Mucosa of descending colon (tissue), 3 donors: ENCODE data around the gene FAM162A. TPM values are rescaled to one million over a fixed set of nuclear protein-coding genes. Genes with fewer than 3 reads are reported as not detected.

ENCODE experiments used
- ATAC-seq: fragments of 200-7000 bp; cut with Tn5 transposase; one replicate; pipeline ENCODE4 v1.9.1; 2020; ENCODE audit warnings: mild to moderate bottlenecking, moderate library complexity
- DNase-seq, 3 donors: peaks; one replicate each; pipeline ENCODE4 v3.0.0-alpha.2; 2020
- H3K36me3 ChIP-seq: fragments of 200-600 bp; one replicate; pipeline ENCODE4 v1.8.0; 2021; ENCODE audit warnings: low read depth, mild to moderate bottlenecking
- H3K4me1 ChIP-seq: fragments of 200-600 bp; one replicate; pipeline ENCODE4 v1.8.0; 2021; ENCODE audit warnings: low read depth, mild to moderate bottlenecking
- H3K4me3 ChIP-seq: fragments of 200-600 bp; one replicate; pipeline ENCODE4 v1.8.0; 2021; ENCODE audit warnings: mild to moderate bottlenecking
- H3K9me3 ChIP-seq: fragments of 200-600 bp; one replicate; pipeline ENCODE4 v1.8.0; 2021; ENCODE audit warnings: mild to moderate bottlenecking
- CTCF ChIP-seq: fragments of 200-600 bp; IDR thresholded peaks from one replicate; pipeline ENCODE4 v1.8.0; 2022; ENCODE audit warnings: antibody characterized with exemption, mild to moderate bottlenecking
- intact Hi-C, 2 donors: fragments of 100-400 bp; cut with DNase I in 1 of 2; cut with micrococcal nuclease in 1 of 2; formaldehyde crosslinking; loops; one replicate each; pipeline versions ENCODE4 v1.11.0 to v1.11.1; 2022; cut with DNase I, micrococcal nuclease
- long read RNA-seq, 2 donors: library from polyadenylated mRNA; unstranded; transcript quantifications; one replicate each; pipeline ENCODE4 v2.0.0, GENCODE V29; 2019 to 2021
- total RNA-seq, 3 donors: library from RNA; stranded (reverse); fragmentation: NEBNext Ultra II Directional in 2 of 3; extraction: Animal tissue kit (Norgen Biotek cat#: 25700) in 2 of 3; gene quantifications; one replicate each; pipeline versions ENCODE4 v1.2.1 to v1.2.4, GENCODE V29; 2021 to 2023
- donor health status: DM: no; HTN: no; CAD: no; lungs with moderate emphysema.
- donor health status: DM: no; HTN: no; CAD: no.
- donor health status: DM: no; HTN: yes; CAD: no.

Gene FAM162A, protein sequence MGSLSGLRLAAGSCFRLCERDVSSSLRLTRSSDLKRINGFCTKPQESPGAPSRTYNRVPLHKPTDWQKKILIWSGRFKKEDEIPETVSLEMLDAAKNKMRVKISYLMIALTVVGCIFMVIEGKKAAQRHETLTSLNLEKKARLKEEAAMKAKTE
- 100 to 1,000 TPM; 111 to 206 (median 152) TPM for total RNA-seq
- long read RNA-seq, donor 1, transcript FAM162A-203 (5 exons, 3,052 nt) = major isoform, 75 of 82 reads
- long read RNA-seq, donor 1, partial matches to known transcripts = 1 of 82 reads
- long read RNA-seq, donor 1, other reads (novel, unspliced or antisense) = 5 of 82 reads
- long read RNA-seq, donor 2, transcript FAM162A-203 (5 exons, 3,052 nt) = major isoform, 192 of 202 reads
- long read RNA-seq, donor 2, partial matches to known transcripts = 3 of 202 reads
- long read RNA-seq, donor 2, other reads (novel, unspliced or antisense) = 7 of 202 reads

GRCh38 chr3:122383771-122384697, at the start of gene FAM162A:
FAM162A (plus strand) TSS chr3:122384182; CDS start chr3:122384266, 84 bp downstream.
- no peaks in the 10 kb centered on the region for H3K9me3 ChIP-seq
- peak within 1 kb of the TSS; percentile 56 for H3K4me3 ChIP-seq
- H3K36me3 ChIP-seq = no peaks in the 10 kb centered on the region
- DNase-seq = peak; percentile 96 to 98 (median 97)
- ATAC-seq = peak; percentile 96
- intact Hi-C loops = no loop called here
- peak; percentile 55 for TF ChIP-seq CTCF
- H3K4me1 ChIP-seq = peaks cover 22% of the 10 kb centered on the region

GRCh38 chr3:122342803-122343202, 41.2 kb upstream of the FAM162A start:
- H3K4me3 ChIP-seq = no peak overlapping the region
- no peak for TF ChIP-seq CTCF
- ATAC-seq (no peak), DNase-seq (no peak)
- no peaks in the 10 kb centered on the region for H3K4me1 ChIP-seq
- intact Hi-C loops = no loop called here
- H3K36me3 ChIP-seq = no peaks in the 10 kb centered on the region
- H3K9me3 ChIP-seq = no peaks in the 10 kb centered on the region

- H3K36me3 ChIP-seq = no peaks in the 10 kb centered on the region
- intact Hi-C loops = no loop called here
- no peaks in the 10 kb centered on the region for H3K9me3 ChIP-seq
- no peak for ATAC-seq
- no peaks in the 10 kb centered on the region for H3K4me1 ChIP-seq
- H3K4me3 ChIP-seq = no peak overlapping the region
- DNase-seq = no peak
- TF ChIP-seq CTCF = no peak
Observed at GRCh38 chr3:122343654-122344053, 40.3 kb upstream of the FAM162A start.

DNA sequence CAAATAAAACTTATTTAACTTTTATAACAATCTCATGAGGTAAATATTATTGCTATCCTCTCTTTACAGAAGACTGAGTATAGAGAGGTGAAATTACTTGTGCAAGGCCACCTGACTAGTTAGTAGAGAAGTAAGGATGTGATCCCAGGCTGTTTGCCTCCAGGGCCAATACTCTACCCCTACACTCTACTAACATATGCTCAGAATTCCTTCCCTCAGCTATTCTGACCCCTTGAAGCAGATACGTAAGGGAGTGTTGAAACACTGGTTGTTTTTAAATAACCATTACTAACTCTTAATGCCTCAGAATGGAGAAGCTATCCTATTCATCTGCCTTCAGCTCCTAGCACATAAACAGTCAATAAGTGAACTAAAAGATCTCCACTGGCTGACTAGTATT, 34.8 kb upstream of the FAM162A start:
- no peak overlapping the region for H3K4me3 ChIP-seq
- no peak for ATAC-seq
- no peaks in the 10 kb centered on the region for H3K36me3 ChIP-seq
- H3K4me1 ChIP-seq = no peaks in the 10 kb centered on the region
- TF ChIP-seq CTCF = no peak
- intact Hi-C loops = no loop called here
- no peaks in the 10 kb centered on the region for H3K9me3 ChIP-seq
- no peak for DNase-seq

GRCh38 chr3:122350814-122351418, 33.1 kb upstream of the FAM162A start:
- no peaks in the 10 kb centered on the region for H3K9me3 ChIP-seq
- ATAC-seq (peak; percentile 82), DNase-seq (peak in 2 of 3 donors; percentile 32 to 42)
- no peaks in the 10 kb centered on the region for H3K36me3 ChIP-seq
- no peak overlapping the region for H3K4me3 ChIP-seq
- no peaks in the 10 kb centered on the region for H3K4me1 ChIP-seq
- TF ChIP-seq CTCF = no peak
- intact Hi-C loops = no loop called here
